Vagina (tissue), 2 donors: Measurements from ENCODE around the gene TMEM91. TPM values are rescaled to one million over a fixed set of nuclear protein-coding genes. Genes with fewer than 3 reads are reported as not detected.
A peak's percentile ranks its signal among the peaks of the same experiment; 100 is the strongest.

Experiments
- DNase-seq, 2 donors: peaks; one replicate each; pipeline ENCODE4 v3.0.0-alpha.2; 2017; ENCODE audit errors: extremely low spot score in 2 of 2
- H3K27ac ChIP-seq: fragments of 200-600 bp; sonication (generic); one replicate; pipeline ENCODE4 v1.5.1; 2019
- H3K27me3 ChIP-seq: fragments of 200-600 bp; sonication (generic); one replicate; pipeline ENCODE4 v1.5.1; 2019
- H3K36me3 ChIP-seq, 2 donors: fragments of 200-600 bp; sonication (generic); one replicate each; pipeline ENCODE4 v1.5.1; 2017 to 2019
- H3K4me1 ChIP-seq: fragments of 200-600 bp; sonication (generic); one replicate; pipeline ENCODE4 v1.5.1; 2019
- H3K4me3 ChIP-seq, 2 donors: fragments of 200-600 bp; sonication (generic); 1 replicate in 1 of 2; 2 replicates in 1 of 2; pipeline ENCODE4 v1.5.1; 2016 to 2019
- H3K9me3 ChIP-seq: fragments of 200-600 bp; sonication (generic); one replicate; pipeline ENCODE4 v1.5.1; 2019
- CTCF ChIP-seq, 3 experiments: fragments of 450-650 bp in 2 of 3; fragments of 200-600 bp in 1 of 3; sonication (generic) in 1 of 3; IDR thresholded peaks; one replicate each; pipeline ENCODE4 v1.5.1; 2017 to 2019; ENCODE audit warnings: antibody characterized with exemption in 3 of 3, mild to moderate bottlenecking in 2 of 3, moderate library complexity in 2 of 3
- POLR2A ChIP-seq, 2 donors: fragments of 450-650 bp; IDR thresholded peaks; one replicate each; pipeline ENCODE4 v1.6.1; 2017; ENCODE audit warnings: antibody characterized with exemption in 2 of 2, mild to moderate bottlenecking in 2 of 2, moderate library complexity in 2 of 2
- POLR2AphosphoS5 ChIP-seq, 2 donors: sonication (generic); formaldehyde crosslinking; IDR thresholded peaks; one replicate each; pipeline ENCODE4 v1.9.0; 2017; ENCODE audit warnings: antibody characterized with exemption in 2 of 2, mild to moderate bottlenecking in 2 of 2, low read depth in 1 of 2; ENCODE audit not compliant: insufficient read depth in 1 of 2
- intact Hi-C: fragments of 100-400 bp; cut with DNase I; formaldehyde crosslinking; loops from one replicate; pipeline ENCODE4 v1.15.1; 2023
- total RNA-seq: library from RNA; depleted of rRNA; stranded (reverse); fragments of >200 nt; gene quantifications from one replicate; pipeline ENCODE4 v1.2.3, GENCODE V29; 2016

TMEM91 gene
- total RNA-seq, 1 donor from 2014 or later = 34.4 TPM

GRCh38 chr19:41353466-41354342 lies 22.6 kb upstream of the TMEM91 start, which contains the start of gene TGFB1:
Gene TGFB1 (minus strand): TSS chr19:41353922. CDS start chr19:41353044, 878 bp downstream.
- TF ChIP-seq CTCF (IDR thresholded peaks at IDR 0.05) = peak; percentile 67 to 93 (median 68)
- TF ChIP-seq POLR2AphosphoS5 (IDR thresholded peaks at IDR 0.05; ENCODE audit: insufficient read depth in 1 of 2, low read depth in 1 of 2) = peak in 1 of 2 donors; percentile 47
- TF ChIP-seq POLR2A (IDR thresholded peaks at IDR 0.05) = peak in 1 of 2 donors; percentile 66
- intact Hi-C loops = loop anchor here (5.0 kb wide), 1 partner anchor 36 kb away; no protein-coding TSS in a partner anchor
- Histone ChIP-seq H3K4me3 (peak within 1 kb of the TSS; percentile 61 to 80), H3K36me3 (no peaks in the 10 kb centered on the region), H3K4me1 (peaks cover 35% of the 10 kb centered on the region), H3K27me3 (no peaks in the 10 kb centered on the region), H3K27ac (peak within 1 kb of the TSS; percentile 95), H3K9me3 (no peaks in the 10 kb centered on the region)
- no peak for DNase-seq

- peak overlapping the region; percentile 95 for H3K27ac ChIP-seq
- peaks cover 30% of the 10 kb centered on the region for H3K4me1 ChIP-seq
- no peaks in the 10 kb centered on the region for H3K9me3 ChIP-seq
- H3K27me3 ChIP-seq = no peaks in the 10 kb centered on the region
- DNase-seq = no peak
- intact Hi-C loops = loop anchor here (5.0 kb wide), 1 partner anchor 37 kb away; no protein-coding TSS in a partner anchor
- H3K4me3 ChIP-seq = peak overlapping the region; percentile 61 to 80
- H3K36me3 ChIP-seq = no peaks in the 10 kb centered on the region
- TF ChIP-seq POLR2AphosphoS5 (IDR thresholded peaks at IDR 0.05; ENCODE audit: insufficient read depth in 1 of 2, low read depth in 1 of 2) (no peak), POLR2A (IDR thresholded peaks at IDR 0.05) (no peak), CTCF (IDR thresholded peaks at IDR 0.05) (no peak)
Measured at GRCh38 chr19:41354343-41354953, 21.9 kb upstream of the TMEM91 start.

GRCh38 chr19:41355035-41355434 lies 21.3 kb upstream of the TMEM91 start:
- Histone ChIP-seq H3K27ac (peak overlapping the region; percentile 95), H3K4me1 (peaks cover 24% of the 10 kb centered on the region)
- no peak for DNase-seq

GRCh38 chr19:41355802-41356201 lies 20.5 kb upstream of the TMEM91 start:
- peaks cover 16% of the 10 kb centered on the region for H3K4me1 ChIP-seq
- H3K36me3 ChIP-seq = no peaks in the 10 kb centered on the region
- no peak for TF ChIP-seq POLR2A (IDR thresholded peaks at IDR 0.05)
- no peak for TF ChIP-seq POLR2AphosphoS5 (IDR thresholded peaks at IDR 0.05; ENCODE audit: insufficient read depth in 1 of 2, low read depth in 1 of 2)
- TF ChIP-seq CTCF (IDR thresholded peaks at IDR 0.05) = no peak

More at GRCh38 chr19:41355035-41355434, 21.3 kb upstream of the TMEM91 start:
- Histone ChIP-seq H3K27me3 (no peaks in the 10 kb centered on the region), H3K4me3 (no peak overlapping the region), H3K36me3 (no peaks in the 10 kb centered on the region), H3K9me3 (no peaks in the 10 kb centered on the region)
- intact Hi-C loops = no loop called here
- TF ChIP-seq POLR2AphosphoS5 (IDR thresholded peaks at IDR 0.05; ENCODE audit: insufficient read depth in 1 of 2, low read depth in 1 of 2) (no peak), CTCF (IDR thresholded peaks at IDR 0.05) (no peak), POLR2A (IDR thresholded peaks at IDR 0.05) (no peak)

More at GRCh38 chr19:41355802-41356201, 20.5 kb upstream of the TMEM91 start:
- intact Hi-C loops = no loop called here
- Histone ChIP-seq H3K4me3 (no peak overlapping the region), H3K9me3 (no peaks in the 10 kb centered on the region), H3K27ac (no peak overlapping the region), H3K27me3 (no peaks in the 10 kb centered on the region)
- no peak for DNase-seq
